Natural killer cell treated with Interleukin-12 subunit alpha and Interleukin-12 subunit beta and Interleukin-15 and Interleukin-18, amount 100 ng/mL, for 72 hours (primary cell): ENCODE data around the gene FOXJ1. TPM values are rescaled to one million over a fixed set of nuclear protein-coding genes. Genes with fewer than 3 reads are reported as not detected.
"Not testable (repeated sequence)": the region's sequence is repeated elsewhere in the genome, so short reads cannot be mapped to it uniquely, and the experiment has no call there.

Experiments
- ATAC-seq, 2 donors: fragments of 150-1000 bp; cut with Tn5 transposase in 1 of 2; sonication (Bioruptor Pico), chemical (Tn5 transposase) in 1 of 2; 2 replicates each; pipeline ENCODE4 v1.10.0; 2021
- DNase-seq: peaks from one replicate; pipeline ENCODE4 v3.0.0; 2022; ENCODE audit warnings: low spot score
- H3K27ac Mint-ChIP-seq, 2 donors: 1 replicate in 1 of 2; 2 replicates in 1 of 2; pipeline ENCODE4 v1.8.0; 2022; ENCODE audit warnings: mixed read lengths in 2 of 2, mild to moderate bottlenecking in 1 of 2, moderate library complexity in 1 of 2
- H3K27me3 Mint-ChIP-seq, 2 donors: 1 replicate in 1 of 2; 2 replicates in 1 of 2; pipeline ENCODE4 v1.8.0; 2022; ENCODE audit warnings: mixed read lengths in 2 of 2
- H3K36me3 Mint-ChIP-seq: one replicate; pipeline ENCODE4 v1.8.0; 2022; ENCODE audit warnings: mixed read lengths
- H3K4me1 Mint-ChIP-seq, 2 donors: 1 replicate in 1 of 2; 2 replicates in 1 of 2; pipeline ENCODE4 v1.8.0; 2022; ENCODE audit warnings: low read depth in 2 of 2, mixed read lengths in 2 of 2, mild to moderate bottlenecking in 1 of 2
- H3K4me3 Mint-ChIP-seq: one replicate; pipeline ENCODE4 v1.8.0; 2022; ENCODE audit warnings: mixed read lengths
- H3K9me3 Mint-ChIP-seq: 2 replicates; pipeline ENCODE4 v1.8.0; 2022; ENCODE audit warnings: mixed read lengths
- total RNA-seq, 2 donors: library from RNA; stranded (reverse); gene quantifications; one replicate each; pipeline ENCODE4 v1.2.3, GENCODE V29; 2022

Gene FOXJ1, protein sequence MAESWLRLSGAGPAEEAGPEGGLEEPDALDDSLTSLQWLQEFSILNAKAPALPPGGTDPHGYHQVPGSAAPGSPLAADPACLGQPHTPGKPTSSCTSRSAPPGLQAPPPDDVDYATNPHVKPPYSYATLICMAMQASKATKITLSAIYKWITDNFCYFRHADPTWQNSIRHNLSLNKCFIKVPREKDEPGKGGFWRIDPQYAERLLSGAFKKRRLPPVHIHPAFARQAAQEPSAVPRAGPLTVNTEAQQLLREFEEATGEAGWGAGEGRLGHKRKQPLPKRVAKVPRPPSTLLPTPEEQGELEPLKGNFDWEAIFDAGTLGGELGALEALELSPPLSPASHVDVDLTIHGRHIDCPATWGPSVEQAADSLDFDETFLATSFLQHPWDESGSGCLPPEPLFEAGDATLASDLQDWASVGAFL
- under 1 TPM; 0.48 to 0.95 TPM for total RNA-seq

DNA sequence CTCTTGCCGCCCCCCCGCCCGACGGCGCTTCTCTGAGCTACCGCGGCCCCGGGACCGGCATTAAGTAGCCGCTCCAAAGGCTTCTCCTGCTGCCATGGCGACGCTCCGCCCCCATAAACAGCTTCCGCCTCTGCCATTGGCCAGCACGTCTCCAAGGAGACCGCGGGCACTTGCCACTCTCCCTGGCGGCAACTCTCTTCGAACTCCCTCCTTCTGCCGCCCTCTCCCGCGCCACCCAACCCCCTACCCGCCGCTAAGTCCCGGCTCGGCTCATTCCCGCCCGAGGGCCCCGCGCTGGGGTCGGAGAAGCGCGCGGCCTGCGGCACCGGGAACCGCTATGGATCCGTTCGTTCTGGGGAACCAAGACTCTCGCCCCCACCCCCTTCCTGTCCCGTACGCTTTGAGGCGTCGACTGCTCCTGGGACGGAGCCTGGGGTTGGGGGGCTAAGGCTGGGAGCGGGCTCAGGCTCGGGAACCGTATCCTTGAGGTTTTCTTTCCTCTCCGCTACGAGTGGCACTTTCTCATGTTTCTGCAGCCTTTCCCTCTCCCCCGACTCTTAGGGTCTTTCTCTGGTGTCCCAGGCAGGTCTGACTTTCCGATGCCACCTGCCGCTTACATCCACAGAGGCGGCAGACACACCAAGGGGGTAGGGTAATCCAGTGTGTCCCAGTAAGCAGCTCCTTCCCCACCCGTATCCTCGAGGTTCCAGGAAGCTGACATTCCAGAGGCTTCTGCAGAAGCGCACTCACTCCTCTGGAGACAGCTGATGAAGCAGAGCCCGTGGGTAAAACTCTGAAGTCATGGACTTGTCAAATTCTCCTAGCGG is at the start of gene FOXJ1:
FOXJ1 (minus strand) TSS at position 34 of the 827 bp plus-strand sequence. CDS start 850 bp downstream, outside the sequence.
- Mint-ChIP-seq H3K9me3 (no peaks in the 10 kb centered on the region), H3K27me3 (peaks cover 0 to 4% of the 10 kb centered on the region in 2 donors), H3K36me3 (no peaks in the 10 kb centered on the region), H3K4me3 (peak within 1 kb of the TSS; percentile 74), H3K4me1 (peaks cover 44 to 47% of the 10 kb centered on the region in 2 donors), H3K27ac (peak within 1 kb of the TSS; percentile 79 to 99)
- DNase-seq (peak; percentile 93), ATAC-seq (peak; percentile 86 to 92)

DNA sequence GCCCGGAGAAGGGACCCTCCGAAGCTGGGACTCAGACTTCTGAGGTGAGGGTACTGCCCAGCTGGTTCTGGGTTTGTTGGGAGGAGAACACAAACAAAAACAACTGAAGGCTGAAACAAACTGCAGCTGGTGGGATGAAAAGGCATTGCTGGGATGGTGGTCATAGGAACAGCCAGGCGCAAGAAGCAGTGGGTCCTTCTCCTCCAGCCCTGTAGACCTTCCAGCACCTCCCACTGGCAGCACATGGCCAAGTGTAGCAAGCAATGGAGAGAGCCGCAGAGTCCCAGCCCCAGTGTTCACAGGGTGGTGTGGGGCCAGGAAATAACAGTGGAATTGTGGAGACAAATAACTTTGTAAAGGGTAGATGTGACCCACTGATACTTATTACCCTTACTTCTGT is 48.7 kb upstream of the FOXJ1 start:
- ATAC-seq (no peak), DNase-seq (no peak)
- peaks cover 36% of the 10 kb centered on the region for H3K36me3 Mint-ChIP-seq
- no peaks in the 10 kb centered on the region for H3K27me3 Mint-ChIP-seq
- peak overlapping the region; percentile 93 to 99 for H3K27ac Mint-ChIP-seq
- peaks cover 55 to 56% of the 10 kb centered on the region in 2 donors for H3K4me1 Mint-ChIP-seq
- peak overlapping the region; percentile 54 for H3K4me3 Mint-ChIP-seq
- H3K9me3 Mint-ChIP-seq = peaks cover 3% of the 10 kb centered on the region

DNA sequence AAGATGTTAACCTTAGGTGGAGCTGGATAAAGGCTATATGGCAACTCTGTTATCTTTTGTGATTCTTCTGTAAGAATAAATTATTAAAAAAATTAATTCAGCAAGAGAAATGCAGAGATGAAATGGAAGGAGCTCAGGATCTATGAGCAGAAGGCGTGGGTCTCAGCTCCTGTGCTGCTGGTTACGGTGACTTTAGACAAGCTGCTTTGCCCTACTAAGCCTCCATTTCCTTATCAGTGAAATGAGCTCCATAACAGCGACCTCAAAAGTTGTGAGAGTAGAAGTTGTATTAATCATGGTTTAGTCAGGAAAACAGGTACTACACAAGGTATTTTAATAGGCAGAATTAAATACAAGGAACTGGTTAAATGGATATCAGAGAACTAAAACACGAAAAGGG is 48.2 kb upstream of the FOXJ1 start:
- peak overlapping the region; percentile 93 to 99 for H3K27ac Mint-ChIP-seq
- ATAC-seq (no peak), DNase-seq (no peak)
- H3K36me3 Mint-ChIP-seq = peaks cover 32% of the 10 kb centered on the region
- H3K4me3 Mint-ChIP-seq = peak overlapping the region; percentile 54
- H3K4me1 Mint-ChIP-seq = peaks cover 54 to 58% of the 10 kb centered on the region in 2 donors
- peaks cover 3% of the 10 kb centered on the region for H3K9me3 Mint-ChIP-seq
- H3K27me3 Mint-ChIP-seq = no peaks in the 10 kb centered on the region

DNA sequence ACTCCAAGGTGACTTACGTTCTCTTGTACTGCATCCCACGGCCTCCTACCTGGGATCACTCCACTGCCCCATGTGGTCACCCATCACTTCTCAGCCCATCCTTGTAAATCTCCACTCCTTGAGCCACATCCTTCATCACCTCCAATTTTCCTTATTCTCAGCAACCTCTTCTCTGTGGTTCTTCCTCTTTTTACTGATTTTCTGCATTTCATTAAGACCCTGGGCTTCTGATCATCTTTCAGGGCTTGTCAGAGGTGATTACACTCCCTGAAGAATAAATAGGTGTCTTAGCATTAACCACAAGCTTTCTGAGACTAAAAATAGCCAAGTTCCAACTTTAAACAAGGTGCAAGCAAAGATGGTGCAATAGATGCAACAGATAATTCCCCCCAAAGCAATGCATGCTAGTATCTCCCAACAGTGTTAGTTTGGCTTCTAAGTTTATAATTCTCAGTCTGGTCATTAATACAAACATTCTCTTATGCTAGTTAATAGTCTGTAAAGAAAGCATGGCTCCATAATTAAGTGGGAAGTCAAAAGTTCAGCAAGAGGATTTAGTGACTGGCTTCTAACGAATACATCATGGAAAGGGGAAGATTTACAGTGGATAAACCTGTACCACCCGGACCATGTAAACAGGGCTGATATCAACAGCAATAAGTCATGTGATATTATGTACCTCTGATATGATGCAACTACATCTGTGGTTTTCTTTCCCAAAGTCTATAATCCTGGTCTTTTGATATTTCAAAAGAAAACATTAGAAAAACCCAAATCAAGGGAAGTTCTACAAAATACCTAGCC is 47.4 kb upstream of the FOXJ1 start:
- Mint-ChIP-seq H3K4me3 (peak overlapping the region; percentile 49), H3K27me3 (no peaks in the 10 kb centered on the region), H3K27ac (peak overlapping the region; percentile 93 to 99), H3K4me1 (peaks cover 47 to 52% of the 10 kb centered on the region in 2 donors), H3K36me3 (peaks cover 28% of the 10 kb centered on the region), H3K9me3 (no peaks in the 10 kb centered on the region)
- no peak for DNase-seq
- ATAC-seq = no peak

DNA sequence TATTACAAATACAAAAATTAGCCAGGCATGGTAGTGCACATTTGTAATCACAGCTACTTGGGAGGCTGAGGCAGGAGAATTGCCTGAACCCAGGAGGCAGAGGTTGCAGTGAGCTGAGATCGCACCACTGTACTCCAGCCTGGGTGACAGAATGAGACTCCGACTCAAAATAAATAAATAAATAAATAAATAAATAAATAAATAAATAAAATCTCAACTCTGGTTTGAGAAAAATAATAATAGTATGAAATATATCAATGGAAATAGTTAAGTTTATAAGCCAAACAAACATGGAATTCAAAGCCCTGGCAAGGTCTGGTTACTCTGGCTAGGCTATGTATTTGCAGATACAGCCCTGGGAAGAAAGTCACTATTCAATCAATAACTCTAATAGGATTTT is 45.7 kb upstream of the FOXJ1 start:
- not testable (repeated sequence) for H3K27me3 Mint-ChIP-seq, DNase-seq, ATAC-seq, H3K9me3 Mint-ChIP-seq
- H3K4me1 Mint-ChIP-seq = peaks cover 38 to 43% of the 10 kb centered on the region in 2 donors
- peak overlapping the region; percentile 42 for H3K4me3 Mint-ChIP-seq
- peaks cover 21% of the 10 kb centered on the region for H3K36me3 Mint-ChIP-seq
- H3K27ac Mint-ChIP-seq = peak overlapping the region; percentile 57 to 93

DNA sequence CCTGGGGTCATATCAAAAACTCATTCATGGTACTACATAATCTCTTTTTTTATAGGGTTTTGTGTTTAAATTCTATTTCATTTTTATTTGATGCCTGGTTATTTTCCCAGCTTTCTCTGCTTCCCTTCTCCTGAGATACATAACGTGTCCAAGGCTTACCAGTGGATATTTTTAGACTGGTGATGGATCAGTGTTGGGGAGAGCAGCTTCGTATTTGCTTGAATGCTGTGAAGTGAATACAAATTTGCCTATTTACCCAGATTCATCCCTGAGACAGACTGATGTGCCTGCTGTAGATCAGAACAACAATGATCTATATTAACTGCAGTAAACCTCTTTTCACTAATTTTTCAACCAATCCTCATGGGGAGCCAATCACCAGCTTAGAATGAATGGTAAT is 43.2 kb upstream of the FOXJ1 start:
- DNase-seq = no peak
- Mint-ChIP-seq H3K4me3 (no peak overlapping the region), H3K27ac (peak overlapping the region; percentile 52 to 77), H3K9me3 (no peaks in the 10 kb centered on the region), H3K4me1 (peaks cover 47% of the 10 kb centered on the region in 2 donors), H3K36me3 (peaks cover 17% of the 10 kb centered on the region), H3K27me3 (no peaks in the 10 kb centered on the region)
- ATAC-seq = no peak

DNA sequence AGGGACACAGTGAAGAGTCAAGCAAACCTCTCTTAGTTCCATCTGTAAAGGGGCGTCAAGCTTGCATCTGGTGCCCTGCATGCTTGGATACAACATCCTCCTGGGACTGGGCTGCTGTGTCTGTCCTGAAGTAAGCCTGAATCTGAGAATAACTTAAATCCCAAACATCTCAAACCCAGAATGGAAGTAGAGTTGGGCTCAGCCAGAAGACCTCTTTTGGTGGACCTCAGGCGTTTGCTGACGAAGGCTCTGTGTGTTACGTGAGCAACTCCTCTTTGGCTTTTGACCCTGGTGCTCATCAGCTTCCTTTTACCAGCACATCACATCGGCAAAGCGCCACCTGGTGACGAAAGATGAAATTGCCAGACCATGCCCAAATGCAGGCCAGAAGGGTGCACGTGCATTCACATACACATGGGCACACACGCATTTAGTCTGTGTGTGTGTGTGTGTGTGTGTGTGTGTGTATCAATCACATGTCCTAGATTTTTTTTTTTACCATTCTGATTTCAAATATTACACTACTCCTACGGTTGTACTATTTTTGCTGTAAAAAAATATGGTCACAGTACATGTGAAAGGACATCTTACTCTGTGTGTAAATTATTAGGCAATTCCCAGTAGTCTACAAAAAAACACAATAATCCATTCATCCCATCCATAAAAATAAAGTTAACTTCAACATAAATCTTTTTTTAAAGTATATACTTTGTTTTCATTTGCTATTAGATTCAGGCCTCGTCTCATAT is 41.1 kb upstream of the FOXJ1 start:
- Mint-ChIP-seq H3K4me1 (peaks cover 35 to 36% of the 10 kb centered on the region in 2 donors), H3K9me3 (no peaks in the 10 kb centered on the region), H3K36me3 (peaks cover 4% of the 10 kb centered on the region), H3K4me3 (no peak overlapping the region), H3K27ac (peak overlapping the region; percentile 93 to 99), H3K27me3 (no peaks in the 10 kb centered on the region)
- peak; percentile 84 to 91 for ATAC-seq
- DNase-seq = peak; percentile 91

DNA sequence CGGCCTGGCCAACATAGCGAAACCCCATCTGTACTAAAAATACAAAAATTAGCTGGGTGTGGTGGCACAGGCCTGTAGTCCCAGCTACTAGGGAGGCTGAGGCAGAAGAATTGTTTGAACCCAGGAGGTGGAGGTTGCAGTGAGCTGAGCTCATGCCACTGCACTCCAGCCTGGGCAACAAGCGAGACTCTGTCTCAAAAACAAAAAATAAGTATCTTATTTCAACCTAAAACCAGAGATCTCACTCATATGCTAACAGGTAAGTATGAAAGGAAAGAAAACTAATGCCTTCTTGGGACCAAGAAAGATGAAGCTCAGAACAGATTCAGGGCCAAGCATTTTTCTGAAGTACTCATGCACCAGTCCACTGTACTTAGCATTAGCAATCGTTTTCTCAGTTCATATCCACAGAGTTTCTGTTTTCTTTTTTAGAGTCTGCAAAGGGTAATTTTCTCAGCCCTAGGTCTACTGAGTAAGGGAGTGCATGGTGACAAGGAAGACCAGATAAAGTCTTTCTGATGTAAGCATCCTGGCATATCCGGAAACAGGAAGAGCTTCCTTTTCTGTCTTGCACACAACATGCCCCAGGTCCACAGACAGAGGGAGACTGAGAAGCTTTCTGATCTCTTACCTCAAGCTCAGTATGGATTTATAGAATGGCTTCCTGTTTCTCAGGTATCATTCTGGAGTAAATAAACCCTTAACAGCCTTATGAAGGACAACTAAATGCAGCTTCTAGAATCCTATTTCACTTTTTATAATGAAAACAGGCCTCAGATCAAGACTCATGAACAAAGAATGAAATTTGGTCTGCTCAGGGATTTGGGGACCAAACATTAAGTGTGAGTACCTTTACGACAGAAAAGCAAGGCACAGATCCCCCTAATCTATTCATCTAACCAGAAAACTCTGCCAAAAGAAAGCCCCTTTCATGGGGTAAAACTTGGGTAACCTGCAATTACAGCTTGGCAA is 38.7 kb upstream of the FOXJ1 start:
- Mint-ChIP-seq H3K4me3 (peak overlapping the region; percentile 67), H3K27me3 (no peaks in the 10 kb centered on the region), H3K9me3 (no peaks in the 10 kb centered on the region), H3K36me3 (peaks cover 1% of the 10 kb centered on the region), H3K4me1 (peaks cover 30 to 32% of the 10 kb centered on the region in 2 donors), H3K27ac (peak overlapping the region; percentile 93 to 99)
- ATAC-seq = peak; percentile 79 to 86
- no peak for DNase-seq

DNA sequence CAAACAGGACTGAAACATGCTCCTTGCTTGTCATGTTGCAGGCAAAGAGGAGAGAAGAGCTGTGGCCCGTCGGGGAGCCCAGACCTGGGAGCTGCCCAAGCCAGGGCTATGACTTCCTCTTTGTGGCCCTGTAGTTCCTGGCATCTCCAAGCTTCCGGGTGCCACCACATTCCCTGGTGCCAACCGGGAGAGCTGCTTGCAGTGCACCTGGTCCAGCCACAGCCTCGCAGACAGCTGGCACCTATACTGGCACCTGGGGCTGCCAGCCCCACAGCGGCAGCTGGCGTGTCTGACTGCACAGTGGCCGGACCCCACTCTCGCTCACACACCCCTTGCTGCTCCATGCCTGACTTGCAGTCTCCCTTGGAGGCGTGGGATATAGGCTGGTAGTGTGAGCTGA is 37.1 kb upstream of the FOXJ1 start:
- DNase-seq (no peak), ATAC-seq (no peak)
- H3K9me3 Mint-ChIP-seq = no peaks in the 10 kb centered on the region
- H3K27ac Mint-ChIP-seq = peak overlapping the region; percentile 93 to 99
- H3K36me3 Mint-ChIP-seq = no peaks in the 10 kb centered on the region
- H3K4me1 Mint-ChIP-seq = peaks cover 27% of the 10 kb centered on the region in 2 donors
- no peak overlapping the region for H3K4me3 Mint-ChIP-seq
- H3K27me3 Mint-ChIP-seq = no peaks in the 10 kb centered on the region

DNA sequence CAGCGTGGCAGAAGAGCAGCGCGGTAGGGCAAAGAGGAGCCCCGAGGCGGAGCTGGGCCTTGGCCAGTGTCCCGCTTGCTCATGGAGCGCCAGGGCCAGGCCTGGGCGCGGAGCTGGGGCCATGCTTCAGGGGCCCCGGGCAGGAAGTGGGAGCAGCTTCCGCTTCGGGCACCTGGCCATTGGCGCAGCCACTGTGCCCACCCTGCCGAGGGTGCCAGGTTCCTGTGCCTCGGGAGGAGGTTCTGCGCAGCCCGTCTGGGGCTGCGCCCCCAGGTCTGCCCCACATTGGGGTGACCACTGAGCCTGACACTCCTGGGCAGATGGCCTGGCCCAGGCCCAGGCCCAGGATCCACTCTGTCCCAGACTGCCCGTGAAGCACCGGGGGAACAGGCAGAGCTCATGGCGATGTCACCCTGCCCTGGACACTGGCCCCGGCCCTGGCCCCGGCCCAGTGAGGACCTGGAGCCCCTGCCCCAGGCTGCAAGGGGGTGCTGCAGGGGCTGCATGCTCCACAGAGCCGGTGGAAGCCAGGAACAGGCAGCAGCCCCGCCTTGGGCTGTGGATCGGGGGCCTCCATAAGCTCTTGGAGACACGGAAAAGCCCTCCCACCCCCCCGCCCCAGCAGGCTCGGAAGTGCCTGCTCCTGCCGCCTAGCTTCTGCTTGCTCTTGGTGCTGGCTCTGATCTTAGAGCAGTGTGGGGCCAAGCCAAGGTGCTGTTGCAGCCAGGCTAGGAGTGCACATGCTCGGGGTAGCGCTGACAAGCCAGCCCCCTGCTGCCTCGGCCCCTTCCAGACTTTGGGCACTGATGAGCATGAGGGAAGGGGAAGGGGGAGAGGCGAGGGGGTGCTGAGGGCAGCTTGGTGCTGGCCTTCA is 35.9 kb upstream of the FOXJ1 start:
- no peaks in the 10 kb centered on the region for H3K9me3 Mint-ChIP-seq
- H3K36me3 Mint-ChIP-seq = no peaks in the 10 kb centered on the region
- no peak for DNase-seq
- H3K27ac Mint-ChIP-seq = no peak overlapping the region
- ATAC-seq = no peak
- H3K27me3 Mint-ChIP-seq = no peaks in the 10 kb centered on the region
- H3K4me3 Mint-ChIP-seq = no peak overlapping the region
- peaks cover 23% of the 10 kb centered on the region in 2 donors for H3K4me1 Mint-ChIP-seq

DNA sequence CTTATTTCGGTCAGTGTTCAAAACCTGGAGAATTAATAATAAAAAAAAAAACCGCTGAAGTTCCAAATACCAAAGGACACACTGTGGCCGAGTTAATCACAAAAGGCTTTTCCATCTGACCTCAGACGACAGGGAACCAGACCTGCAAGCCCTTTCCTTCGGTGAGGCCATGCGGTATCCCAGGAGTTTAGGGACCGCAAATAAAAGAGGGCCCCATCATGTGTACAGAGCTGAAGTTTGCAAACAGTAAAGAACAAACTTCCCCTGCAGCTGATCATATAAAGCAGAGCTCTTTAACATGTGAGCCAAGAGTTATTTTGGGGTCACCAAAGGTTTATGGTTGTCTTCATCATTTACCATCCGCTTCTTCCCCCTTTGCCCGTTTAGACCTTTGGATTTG is 33.0 kb upstream of the FOXJ1 start:
- no peaks in the 10 kb centered on the region for H3K9me3 Mint-ChIP-seq
- peaks cover 3 to 5% of the 10 kb centered on the region in 2 donors for H3K4me1 Mint-ChIP-seq
- DNase-seq = no peak
- no peak overlapping the region for H3K27ac Mint-ChIP-seq
- H3K36me3 Mint-ChIP-seq = peaks cover 3% of the 10 kb centered on the region
- no peak overlapping the region for H3K4me3 Mint-ChIP-seq
- H3K27me3 Mint-ChIP-seq = no peaks in the 10 kb centered on the region
- ATAC-seq = no peak
